HCT116 (cell line): ENCODE results near the gene E2F1. TPM values are rescaled to one million over a fixed set of nuclear protein-coding genes. Genes with fewer than 3 reads are reported as not detected.

Experiments used
- ATAC-seq: fragments of 200-7000 bp; cut with Tn5 transposase; 2 replicates; pipeline ENCODE4 v1.9.1; 2020; ENCODE audit warnings: mild to moderate bottlenecking, moderate library complexity
- BruUV-seq: library from RNA; stranded (reverse); fragments of 400-500 nt; replicated peaks from 2 replicates; lab custom pipeline; 2021; lab: Mats Ljungman, UMichigan
- CTCF ChIA-PET: fragments of 300-600 bp; sonication (Branson Sonifier 250); formaldehyde crosslinking; loops from one replicate; lab custom pipeline; 2021; ENCODE audit warnings: antibody characterized with exemption; lab: Charles Lee
- POLR2A ChIA-PET: fragments of 300-600, 350-600 bp; sonication (Branson Sonifier 250); formaldehyde crosslinking; loops from one replicate; lab custom pipeline; 2021; ENCODE audit warnings: antibody characterized with exemption; lab: Charles Lee
- RAD21 ChIA-PET, 2 experiments: fragments of 300-600 bp; sonication (Branson Sonifier 250); formaldehyde crosslinking; loops; one replicate each; lab custom pipeline; 2023; ENCODE audit warnings: low total read pairs in 2 of 2; ENCODE audit not compliant: uncharacterized antibody in 2 of 2, unreplicated experiment in 2 of 2, low non-redundant PET in 1 of 2; lab: Charles Lee
- DNase-seq: peaks from one replicate; pipeline ENCODE4 v3.0.0-alpha.2; 2010; ENCODE audit warnings: low read depth, low spot score
- H2AFZ ChIP-seq: fragments of 200-600 bp; shearing (Covaris generic), sonication (generic); 2 replicates; pipeline ENCODE4 v1.6.1; 2017; ENCODE audit warnings: low read depth, mixed run types, mixed read lengths, antibody characterized with exemption, low read length; ENCODE audit not compliant: poor library complexity, severe bottlenecking
- H3K27ac ChIP-seq: 2 replicates; pipeline ENCODE4 v1.5.1; 2012; ENCODE audit warnings: low read depth, low read length
- H3K27me3 ChIP-seq: fragments of 200-600 bp; sonication (generic); 2 replicates; pipeline ENCODE4 v1.6.1; 2016; ENCODE audit warnings: mixed run types, low read length, mixed read lengths; ENCODE audit not compliant: insufficient read depth
- H3K36me3 ChIP-seq, 2 experiments: fragments of 200-500 bp in 1 of 2; fragments of 200-600 bp in 1 of 2; sonication (Bioruptor generic) in 1 of 2; sonication (generic) in 1 of 2; 2 replicates each; pipeline versions ENCODE4 v1.5.1 to v1.6.1; 2014 to 2016; ENCODE audit warnings: low read length in 2 of 2, inconsistent platforms in 1 of 2, mixed read lengths in 1 of 2, mixed run types in 1 of 2; ENCODE audit not compliant: insufficient read depth in 2 of 2, control insufficient read depth in 1 of 2
- H3K4me1 ChIP-seq, 2 experiments: fragments of 200-600 bp in 1 of 2; sonication (generic) in 1 of 2; 2 replicates each; pipeline versions ENCODE4 v1.5.1 to v1.6.1; 2012 to 2017; ENCODE audit warnings: low read length in 2 of 2, inconsistent platforms in 1 of 2, mild to moderate bottlenecking in 1 of 2, mixed read lengths in 1 of 2, mixed run types in 1 of 2, moderate library complexity in 1 of 2; ENCODE audit not compliant: insufficient read depth in 2 of 2, control insufficient read depth in 1 of 2
- H3K4me2 ChIP-seq: fragments of 200-600 bp; sonication (generic); 2 replicates; pipeline ENCODE4 v1.6.1; 2017; ENCODE audit warnings: mixed run types, low read length, mixed read lengths
- H3K4me3 ChIP-seq, 2 experiments: fragments of 200-600 bp in 1 of 2; sonication (generic) in 1 of 2; replicated peaks in 1 of 2; 2 replicates each; pipeline ENCODE4 v1.5.1; 2011 to 2016; ENCODE audit warnings: low read length in 2 of 2, control low read depth in 1 of 2, low read depth in 1 of 2, mild to moderate bottlenecking in 1 of 2, mixed read lengths in 1 of 2, mixed run types in 1 of 2
- H3K79me2 ChIP-seq: fragments of 200-600 bp; sonication (generic); 2 replicates; pipeline ENCODE4 v1.6.1; 2017; ENCODE audit warnings: mild to moderate bottlenecking, mixed run types, low read length, moderate library complexity, mixed read lengths; ENCODE audit not compliant: insufficient read depth
- H3K9ac ChIP-seq: fragments of 200-600 bp; sonication (generic); 2 replicates; pipeline ENCODE4 v1.6.1; 2016; ENCODE audit warnings: low read length, mixed read lengths
- H3K9me2 ChIP-seq: fragments of 200-600 bp; sonication (generic), shearing (Covaris generic); 2 replicates; pipeline ENCODE4 v1.6.1; 2017; ENCODE audit warnings: mixed run types, mild to moderate bottlenecking, moderate library complexity; ENCODE audit not compliant: insufficient read depth
- H3K9me3 ChIP-seq, 2 experiments: fragments of 200-500 bp in 1 of 2; fragments of 200-600 bp in 1 of 2; sonication (Bioruptor generic) in 1 of 2; sonication (generic) in 1 of 2; 2 replicates each; pipeline ENCODE4 v1.6.1; 2014 to 2017; ENCODE audit warnings: low read length in 2 of 2, mixed read lengths in 2 of 2, inconsistent platforms in 1 of 2, low read depth in 1 of 2, mild to moderate bottlenecking in 1 of 2, mixed run types in 1 of 2, moderate library complexity in 1 of 2; ENCODE audit not compliant: control insufficient read depth in 1 of 2, insufficient read depth in 1 of 2
- H4K20me1 ChIP-seq: fragments of 200-600 bp; sonication (generic), shearing (Covaris generic); 2 replicates; pipeline ENCODE4 v1.6.1; 2017; ENCODE audit warnings: mixed run types, mild to moderate bottlenecking, moderate library complexity; ENCODE audit not compliant: insufficient read depth
- CBX3 ChIP-seq: IDR thresholded peaks from 2 replicates; pipeline ENCODE4 v1.6.1; 2012; ENCODE audit warnings: low read depth
- EGR1 ChIP-seq: IDR thresholded peaks from 2 replicates; pipeline ENCODE4 v1.6.1; 2012; ENCODE audit warnings: low read depth
- EZH2 ChIP-seq: fragments of 200-600 bp; sonication (generic); IDR thresholded peaks from 2 replicates; pipeline ENCODE4 v1.6.1; 2017; ENCODE audit warnings: antibody characterized with exemption, mixed run types
- EZH2phosphoT487 ChIP-seq: fragments of 200-600 bp; IDR thresholded peaks from 2 replicates; pipeline ENCODE4 v1.6.1; 2018; ENCODE audit warnings: antibody characterized with exemption, borderline replicate concordance
- RAD21 ChIP-seq: IDR thresholded peaks from 2 replicates; pipeline ENCODE4 v1.6.1; 2012; ENCODE audit warnings: low read depth, mild to moderate bottlenecking
- SIN3A ChIP-seq: IDR thresholded peaks from 2 replicates; pipeline ENCODE4 v1.6.1; 2012; ENCODE audit warnings: low read depth
- SP1 ChIP-seq: IDR thresholded peaks from 2 replicates; pipeline ENCODE4 v1.6.1; 2012; ENCODE audit warnings: low read depth
- SRF ChIP-seq: IDR thresholded peaks from 2 replicates; pipeline ENCODE4 v1.6.1; 2012; ENCODE audit warnings: low read depth
- YY1 ChIP-seq: IDR thresholded peaks from 2 replicates; pipeline ENCODE4 v1.6.1; 2011; ENCODE audit warnings: low read length, low read depth, moderate library complexity, mild to moderate bottlenecking; ENCODE audit not compliant: insufficient replicate concordance; ENCODE audit errors: extremely low read depth
- ZNF274 ChIP-seq: fragments of 200-500 bp; sonication (Bioruptor generic); IDR thresholded peaks from 2 replicates; pipeline ENCODE4 v1.6.1; 2014; ENCODE audit warnings: mild to moderate bottlenecking, low read depth, low read length, inconsistent platforms
- intact Hi-C: fragments of 100-400 bp; cut with micrococcal nuclease; formaldehyde crosslinking; loops from 2 replicates; pipeline ENCODE4 v1.10.0; 2022
- total RNA-seq: library from RNA; stranded (reverse); gene quantifications from one replicate; pipeline ENCODE4 v1.2.1, GENCODE V29; 2021; ENCODE audit not compliant: unreplicated experiment
- TF ChIP-seq, protein P1 (sequence below), 3 experiments: fragments of 200-600 bp in 1 of 3; sonication (generic) in 1 of 3; IDR thresholded peaks in 2 of 3; conservative IDR thresholded peaks in 1 of 3; 2 replicates each; pipeline ENCODE4 v1.5.1; 2012 to 2017; ENCODE audit warnings: low read depth in 2 of 3, low read length in 2 of 3, antibody characterized with exemption in 1 of 3, borderline replicate concordance in 1 of 3, control low read depth in 1 of 3, mild to moderate bottlenecking in 1 of 3, mixed read lengths in 1 of 3, mixed run types in 1 of 3, moderate library complexity in 1 of 3; ENCODE audit not compliant: insufficient read depth in 1 of 3
- TF ChIP-seq, protein P2 (sequence below): IDR thresholded peaks from 2 replicates; pipeline ENCODE4 v1.6.1; 2012

Gene E2F1
- total RNA-seq, 1 experiment from 2014 or later: 30.9 TPM

DNA sequence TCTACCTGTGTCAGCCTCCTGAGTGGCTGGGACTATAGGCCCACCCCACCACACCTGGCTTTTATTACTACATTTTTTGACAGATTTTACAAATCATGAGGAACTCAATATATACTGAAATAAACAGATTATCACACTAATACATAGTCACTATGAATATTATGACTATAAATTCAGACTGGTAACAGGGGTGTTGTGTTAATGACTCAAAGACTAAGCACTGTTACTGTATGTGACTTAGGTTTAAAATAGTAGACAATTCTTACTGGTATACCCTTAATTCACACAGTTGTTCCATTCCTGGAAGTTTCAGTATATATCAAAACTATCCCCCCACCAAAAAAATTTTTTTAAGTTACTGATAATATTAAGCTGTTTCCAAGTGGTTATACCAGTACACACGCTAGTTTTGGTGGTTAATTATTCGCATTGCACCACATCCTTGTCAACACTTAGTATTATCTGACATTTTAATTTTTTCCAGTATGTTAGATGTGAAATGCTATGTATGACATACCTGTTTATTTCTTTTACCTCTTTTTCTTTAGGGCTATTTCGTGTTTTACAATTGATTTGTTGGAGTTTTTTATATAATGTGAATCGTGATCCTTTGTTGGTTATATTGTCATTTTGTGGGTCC is 58.5 kb downstream of the E2F1 start:
- no peaks in the 10 kb centered on the region for H3K79me2 ChIP-seq
- TF ChIP-seq EGR1 (no peak), EZH2 (no peak), CBX3 (no peak), EZH2phosphoT487 (no peak), SP1 (no peak), ZNF274 (no peak), RAD21 (no peak), SRF (no peak), SIN3A (no peak), YY1 (no peak)
- TF ChIP-seq, protein P1, sequence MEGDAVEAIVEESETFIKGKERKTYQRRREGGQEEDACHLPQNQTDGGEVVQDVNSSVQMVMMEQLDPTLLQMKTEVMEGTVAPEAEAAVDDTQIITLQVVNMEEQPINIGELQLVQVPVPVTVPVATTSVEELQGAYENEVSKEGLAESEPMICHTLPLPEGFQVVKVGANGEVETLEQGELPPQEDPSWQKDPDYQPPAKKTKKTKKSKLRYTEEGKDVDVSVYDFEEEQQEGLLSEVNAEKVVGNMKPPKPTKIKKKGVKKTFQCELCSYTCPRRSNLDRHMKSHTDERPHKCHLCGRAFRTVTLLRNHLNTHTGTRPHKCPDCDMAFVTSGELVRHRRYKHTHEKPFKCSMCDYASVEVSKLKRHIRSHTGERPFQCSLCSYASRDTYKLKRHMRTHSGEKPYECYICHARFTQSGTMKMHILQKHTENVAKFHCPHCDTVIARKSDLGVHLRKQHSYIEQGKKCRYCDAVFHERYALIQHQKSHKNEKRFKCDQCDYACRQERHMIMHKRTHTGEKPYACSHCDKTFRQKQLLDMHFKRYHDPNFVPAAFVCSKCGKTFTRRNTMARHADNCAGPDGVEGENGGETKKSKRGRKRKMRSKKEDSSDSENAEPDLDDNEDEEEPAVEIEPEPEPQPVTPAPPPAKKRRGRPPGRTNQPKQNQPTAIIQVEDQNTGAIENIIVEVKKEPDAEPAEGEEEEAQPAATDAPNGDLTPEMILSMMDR (IDR thresholded peaks at IDR 0.05 in 2 of 3, conservative IDR thresholded peaks at IDR 0.05 in 1 of 3; ENCODE audit: borderline replicate concordance in 1 of 3, insufficient read depth in 1 of 3, low read depth in 2 of 3, low read length in 2 of 3): no peak
- TF ChIP-seq, protein P2, sequence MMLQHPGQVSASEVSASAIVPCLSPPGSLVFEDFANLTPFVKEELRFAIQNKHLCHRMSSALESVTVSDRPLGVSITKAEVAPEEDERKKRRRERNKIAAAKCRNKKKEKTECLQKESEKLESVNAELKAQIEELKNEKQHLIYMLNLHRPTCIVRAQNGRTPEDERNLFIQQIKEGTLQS: no peak
- H2AFZ ChIP-seq: no peak overlapping the region
- ATAC-seq (no peak), DNase-seq (no peak)
- H3K27me3 ChIP-seq: no peaks in the 10 kb centered on the region
- no peaks in the 10 kb centered on the region for H3K4me1 ChIP-seq
- H3K4me3 ChIP-seq: no peak overlapping the region
- H3K36me3 ChIP-seq: no peaks in the 10 kb centered on the region; a peak in 1 of 4 replicates
- H3K9me3 ChIP-seq: no peaks in the 10 kb centered on the region
- H4K20me1 ChIP-seq: no peaks in the 10 kb centered on the region
- POLR2A ChIA-PET: no interaction called here
- CTCF ChIA-PET: no interaction called here
- no peak overlapping the region for H3K9ac ChIP-seq
- no peaks in the 10 kb centered on the region for H3K9me2 ChIP-seq
- RAD21 ChIA-PET: no interaction called here
- no peak overlapping the region for H3K4me2 ChIP-seq
- no TSS peak for BruUV-seq
- intact Hi-C loops: no loop called here
- H3K27ac ChIP-seq: no peak overlapping the region
